Measurements from ENCODE around the gene GLIPR1L2.

GLIPR1L2 gene

GRCh38 chr12:75479963-75480461, 89.1 kb downstream of the GLIPR1L2 start:
- DNase-seq: no peak

- DNase-seq: peak; percentile 22 to 25
These were observed 89.6 kb downstream of the GLIPR1L2 start, which contains the start of gene GLIPR1 for GRCh38 chr12:75480469-75480949. GLIPR1 (plus strand) TSS chr12:75480755; CDS start chr12:75480881, 126 bp downstream.

GRCh38 chr12:75481013-75481705, 90.3 kb downstream of the GLIPR1L2 start:
- DNase-seq: no peak

- no peak for DNase-seq
These were observed 90.9 kb downstream of the GLIPR1L2 start for GRCh38 chr12:75481774-75482173.
